Activated CD8-positive, alpha-beta memory T cell treated with anti-CD3 and anti-CD28 coated beads, Interleukin-2, amount 50 U/mL, for 4 hours (primary cell): ENCODE results near the gene PPP1R7.
"Not testable (repeated sequence)": the region's sequence is repeated elsewhere in the genome, so short reads cannot be mapped to it uniquely, and the experiment has no call there.

Experiments used
- DNase-seq: peaks from one replicate; pipeline ENCODE4 v3.0.0-alpha.2; 2020

PPP1R7 gene

DNA sequence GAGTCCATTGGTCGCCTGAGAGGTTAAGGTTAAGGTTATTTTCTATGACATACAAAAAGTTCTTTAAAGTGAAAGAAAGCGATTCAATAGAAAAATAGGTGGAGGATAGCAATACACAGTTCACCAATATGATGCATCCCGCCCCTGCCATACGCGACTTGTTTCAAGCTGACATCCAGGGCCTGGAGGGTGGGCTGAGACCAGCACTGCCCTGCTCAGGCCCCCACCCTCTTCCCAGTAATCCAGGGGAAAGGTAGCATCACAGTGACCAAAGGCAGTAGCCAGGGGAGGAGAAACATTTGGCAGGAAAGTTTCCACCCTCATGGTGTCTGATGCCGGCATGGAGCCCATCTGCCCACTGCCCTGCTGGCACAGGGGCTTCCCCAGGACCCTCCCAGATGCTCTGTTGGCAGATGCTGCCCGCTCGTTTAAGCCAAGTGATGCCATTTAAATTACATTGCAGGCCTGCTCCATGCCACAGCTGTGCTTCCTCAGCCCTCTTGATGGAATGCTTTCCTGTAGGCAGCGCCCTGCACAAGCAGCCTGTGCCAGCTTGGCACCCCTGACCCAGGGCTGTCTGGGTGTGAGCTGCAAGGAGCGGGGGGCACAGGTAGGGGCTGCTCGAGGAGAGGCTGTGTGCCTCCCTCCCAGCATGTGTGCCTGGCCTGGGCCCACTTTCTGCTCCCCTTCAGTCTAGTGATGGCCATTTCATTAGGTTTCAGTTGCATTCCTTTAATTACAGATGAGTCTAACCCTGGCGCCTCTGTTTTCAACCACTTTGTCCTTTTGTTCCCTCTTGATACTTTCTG, 27.5 kb downstream of the PPP1R7 start:
- no peak for DNase-seq

DNA sequence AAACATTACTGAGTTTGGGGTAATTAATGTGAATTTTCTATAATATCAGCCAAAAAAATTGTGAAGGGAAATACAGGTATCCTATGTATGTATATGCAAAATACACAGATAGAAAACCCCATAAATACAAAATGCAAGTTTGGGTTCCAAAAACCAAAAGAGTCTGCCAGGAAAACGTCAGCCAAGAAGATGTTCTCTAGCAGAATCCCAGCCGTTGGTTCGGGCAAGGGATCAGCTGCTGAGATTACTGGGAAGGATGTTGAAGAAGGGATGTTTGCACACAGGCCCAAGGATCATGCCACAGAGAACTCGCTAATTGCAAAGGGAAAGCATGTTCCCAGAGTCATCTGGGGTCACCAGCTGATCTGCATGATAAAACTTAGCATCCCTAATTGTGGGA, 28.7 kb downstream of the PPP1R7 start:
- DNase-seq = no peak

- DNase-seq = no peak
Measured at GRCh38 chr2:241179899-241180298, 29.6 kb downstream of the PPP1R7 start.

GRCh38 chr2:241180495-241180894, 30.2 kb downstream of the PPP1R7 start:
- no peak for DNase-seq

GRCh38 chr2:241182126-241182525, 31.9 kb downstream of the PPP1R7 start:
- no peak for DNase-seq

- DNase-seq = no peak
Measured at GRCh38 chr2:241182531-241183133, 32.4 kb downstream of the PPP1R7 start.

DNA sequence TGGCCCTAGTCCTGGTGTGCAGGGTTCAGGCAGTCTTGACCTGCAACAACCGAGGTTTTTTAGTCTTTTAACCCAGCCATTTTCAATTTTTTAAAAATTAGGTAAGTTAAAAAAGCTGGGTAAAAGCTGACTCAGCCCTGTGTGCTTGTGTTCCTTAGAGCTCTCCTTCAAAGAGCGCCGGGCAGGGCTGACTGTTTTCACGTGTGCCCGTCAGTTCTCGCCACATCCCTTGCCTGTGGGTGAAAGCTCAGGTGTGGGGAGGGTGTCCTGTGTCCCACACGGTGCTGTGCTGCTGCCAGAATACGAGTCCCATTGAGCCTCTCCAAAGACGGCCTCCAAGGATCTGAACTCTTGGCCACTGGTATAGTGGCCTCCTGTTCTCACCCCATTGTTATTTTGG, 33.0 kb downstream of the PPP1R7 start:
- DNase-seq = no peak

GRCh38 chr2:241184901-241185300, 34.6 kb downstream of the PPP1R7 start:
- DNase-seq = no peak

DNA sequence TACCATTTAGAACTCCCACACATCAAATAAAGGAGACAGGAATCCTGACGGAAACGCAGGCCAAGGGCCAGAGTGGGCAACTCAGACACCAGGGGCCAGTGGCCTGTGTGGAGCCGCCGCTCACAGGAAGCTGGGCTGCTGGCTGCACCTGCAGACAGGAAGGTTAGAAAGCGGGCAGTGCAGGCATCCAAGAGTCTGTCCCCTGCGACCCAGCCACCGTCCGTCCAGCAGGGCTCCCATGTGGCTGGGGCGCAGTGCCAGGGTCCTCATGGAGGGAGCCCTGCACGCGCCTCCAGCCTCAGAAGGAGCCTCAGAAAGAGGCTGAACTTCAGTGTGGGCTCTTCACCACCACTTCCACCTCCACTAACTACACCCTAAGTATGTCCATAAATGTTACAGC, 35.7 kb downstream of the PPP1R7 start:
- no peak for DNase-seq

DNA sequence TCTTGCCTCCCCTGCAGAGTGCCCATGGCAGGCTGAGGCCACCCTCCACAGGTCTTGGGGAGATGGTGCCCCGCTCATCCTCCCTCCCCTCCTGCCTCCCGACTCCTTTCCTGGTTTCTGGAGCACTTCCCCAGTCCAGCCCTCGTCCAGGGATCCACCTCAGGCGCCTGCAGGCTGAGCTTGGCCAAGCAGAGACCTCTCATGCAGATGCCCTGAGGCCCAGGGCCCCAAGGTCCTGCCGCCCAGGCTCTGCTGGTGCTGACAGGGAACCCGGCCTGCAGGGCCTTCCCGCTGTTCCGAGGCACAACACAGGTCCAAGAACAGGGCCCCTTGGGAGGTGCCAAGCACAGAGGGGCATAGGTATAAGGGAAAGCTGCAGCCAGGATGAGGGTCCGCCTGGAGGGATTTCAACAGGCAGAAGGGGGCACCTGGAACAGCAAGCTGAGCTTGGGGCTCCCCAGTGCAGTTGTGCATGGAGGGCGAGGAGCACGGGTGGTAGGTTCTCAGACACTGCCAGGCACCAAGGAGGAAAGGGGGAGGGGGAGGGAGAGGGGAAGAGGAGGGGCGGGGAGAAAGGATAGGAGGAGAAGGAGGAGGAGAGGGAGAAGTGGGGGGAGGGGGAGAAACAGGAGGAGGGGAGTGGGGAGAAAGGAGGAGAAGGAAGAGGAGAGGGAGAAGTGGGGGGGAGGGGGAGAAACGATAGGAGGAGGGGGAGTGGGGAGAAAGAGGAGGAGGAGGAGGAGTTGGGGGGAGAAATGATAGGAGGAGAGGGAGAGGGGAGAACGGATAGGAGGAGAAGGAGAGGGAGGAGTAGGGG, 37.0 kb downstream of the PPP1R7 start:
- no peak for DNase-seq

DNA sequence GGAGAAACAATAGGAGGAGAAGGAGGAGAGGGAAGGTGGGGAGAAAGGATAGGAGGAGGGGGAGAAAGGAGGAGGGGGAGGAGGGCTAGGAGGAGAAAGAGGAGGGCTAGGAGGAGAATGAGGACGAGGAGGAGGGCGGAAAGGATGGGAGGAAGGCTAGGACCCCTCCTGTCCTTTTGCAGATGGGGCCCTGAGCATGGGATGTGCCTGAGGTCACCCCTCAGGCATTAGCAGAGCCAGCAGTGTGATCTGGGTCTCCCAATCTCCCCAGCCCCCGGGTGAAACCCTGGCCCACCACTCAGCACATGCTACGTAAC, 37.6 kb downstream of the PPP1R7 start:
- no peak for DNase-seq

GRCh38 chr2:241188361-241189092, 38.3 kb downstream of the PPP1R7 start, which contains the start of gene ANO7:
Gene ANO7, plus strand, starts transcription at chr2:241188677. Its CDS starts 1,387 bp downstream, at chr2:241190064.
- no peak for DNase-seq

- DNase-seq = no peak
Measured at GRCh38 chr2:241189093-241189855, 39.0 kb downstream of the PPP1R7 start.

DNA sequence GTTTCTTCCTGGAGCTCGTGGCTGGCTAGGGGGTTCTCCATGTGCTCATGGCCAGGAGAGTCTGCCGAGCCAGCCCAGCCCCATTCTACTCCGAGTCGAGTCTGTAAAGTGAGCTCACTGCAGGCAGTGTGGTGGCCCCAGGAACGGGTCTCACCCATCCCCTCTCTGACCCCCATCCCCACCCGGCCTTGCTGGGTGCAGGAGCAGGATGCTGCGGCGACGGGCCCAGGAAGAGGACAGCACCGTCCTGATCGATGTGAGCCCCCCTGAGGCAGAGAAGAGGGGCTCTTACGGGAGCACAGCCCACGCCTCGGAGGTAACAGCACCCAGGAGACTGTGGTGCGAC, 39.6 kb downstream of the PPP1R7 start:
- DNase-seq = no peak

DNA sequence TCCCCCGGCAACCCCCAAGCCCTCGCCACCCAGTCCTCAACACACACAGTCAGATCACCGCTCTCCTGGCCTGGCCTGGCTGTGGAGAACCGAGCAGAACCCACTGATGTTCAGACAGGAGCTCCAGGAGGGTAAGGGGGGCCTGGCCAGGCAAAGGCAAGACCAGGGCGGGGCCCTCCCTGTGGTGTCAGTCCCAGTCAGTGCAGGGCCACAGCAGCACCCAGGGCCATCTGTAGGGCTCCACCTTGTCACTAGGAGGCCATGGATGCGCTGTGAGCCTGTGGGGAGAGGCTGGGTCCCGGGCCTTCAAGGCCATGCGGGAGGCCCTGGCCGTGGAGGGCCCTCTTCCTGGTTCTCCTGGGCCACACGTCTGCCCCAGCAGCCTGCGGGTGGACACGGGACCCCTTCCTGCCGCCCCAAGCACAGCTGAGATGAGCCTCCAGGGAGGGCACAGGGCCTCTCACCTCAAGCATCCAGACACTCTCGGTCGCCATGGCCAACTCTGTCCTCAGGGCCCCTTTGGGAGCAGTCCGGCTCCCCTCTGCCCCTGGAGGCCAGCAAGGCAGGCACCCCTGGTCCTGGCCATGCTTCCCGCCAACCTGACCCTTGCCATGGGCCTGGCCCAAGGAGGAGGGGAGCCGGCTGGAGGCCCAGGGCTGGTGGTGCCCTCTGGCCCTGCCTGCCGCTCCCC, 40.2 kb downstream of the PPP1R7 start:
- no peak for DNase-seq

GRCh38 chr2:241191081-241191480, 40.8 kb downstream of the PPP1R7 start:
- DNase-seq = no peak

DNA sequence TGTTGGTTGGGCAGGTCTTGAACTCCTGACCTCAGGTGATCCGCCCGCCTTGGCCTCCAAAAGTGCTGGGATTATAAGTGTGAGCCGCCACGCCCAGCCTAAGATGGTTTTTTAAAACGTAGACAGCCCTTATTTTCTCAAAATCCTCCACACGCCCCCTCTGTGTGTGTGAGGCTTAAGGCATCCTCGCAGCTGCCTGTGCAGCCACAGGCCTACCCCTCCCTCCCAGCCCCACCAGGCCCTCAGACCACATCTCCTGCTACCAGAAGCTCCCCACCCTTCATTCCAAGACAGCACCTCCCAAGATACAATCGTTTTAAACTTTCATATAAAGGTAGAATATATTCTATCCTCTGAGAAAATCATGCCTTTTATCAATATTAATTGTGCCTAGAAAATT, 43.0 kb downstream of the PPP1R7 start:
- no peak for DNase-seq

- DNase-seq = no peak
Measured at GRCh38 chr2:241194811-241195210, 44.5 kb downstream of the PPP1R7 start.

DNA sequence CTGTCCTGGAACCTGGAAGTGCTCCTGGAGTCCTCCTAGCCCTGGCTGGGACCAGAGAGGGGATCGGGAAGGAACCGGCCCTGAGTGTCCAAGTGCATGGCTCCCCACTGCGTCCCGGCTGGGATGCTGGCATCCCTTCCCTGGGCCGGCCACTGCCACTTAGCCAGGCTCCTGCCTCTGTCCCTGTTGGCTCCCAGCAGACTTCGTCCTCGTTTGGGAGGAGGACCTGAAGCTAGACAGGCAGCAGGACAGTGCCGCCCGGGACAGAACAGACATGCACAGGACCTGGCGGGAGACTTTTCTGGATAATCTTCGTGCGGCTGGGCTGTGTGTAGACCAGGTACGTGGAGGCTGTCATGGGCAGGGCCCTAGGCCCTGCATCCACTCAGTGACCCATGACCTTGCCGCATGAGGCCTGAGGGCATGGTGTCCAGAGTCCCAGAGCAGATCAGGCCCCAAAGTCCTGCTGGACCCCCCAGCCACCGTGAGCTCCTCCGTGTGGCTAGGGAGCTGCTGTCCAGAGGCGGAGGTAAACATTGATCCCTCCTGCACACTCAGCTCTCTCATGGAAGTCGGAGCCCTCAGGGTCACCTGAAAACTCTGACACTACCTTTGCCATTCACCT, 45.4 kb downstream of the PPP1R7 start:
- no peak for DNase-seq

DNA sequence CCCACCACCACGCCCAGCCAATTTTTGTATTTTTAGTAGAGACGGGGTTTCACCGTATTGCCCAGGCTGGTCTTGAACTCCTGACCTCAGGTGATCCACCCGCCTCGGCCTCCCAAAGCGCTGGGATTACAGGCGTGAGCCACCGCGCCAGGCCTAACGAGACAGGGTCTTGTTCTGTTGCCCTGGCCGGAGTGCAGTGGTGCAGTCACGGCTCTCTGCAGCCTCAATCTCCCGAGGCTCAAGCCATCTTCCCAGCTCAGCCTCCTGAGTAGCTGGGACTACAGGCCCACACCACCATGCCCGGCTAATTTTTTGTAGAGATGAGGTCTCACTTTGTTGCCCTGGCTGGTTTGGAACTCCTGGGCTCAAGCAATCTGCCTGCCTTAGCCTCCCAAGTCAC, 47.0 kb downstream of the PPP1R7 start:
- DNase-seq = not testable (repeated sequence)

- no peak for DNase-seq
Measured at GRCh38 chr2:241197947-241198346, 47.7 kb downstream of the PPP1R7 start.
